Stomach smooth muscle (tissue), 2 donors: ENCODE data around the gene CATSPER2.
"Not testable (repeated sequence)": the region's sequence is repeated elsewhere in the genome, so short reads cannot be mapped to it uniquely, and the experiment has no call there.

Source experiments
- H3K27ac ChIP-seq: one replicate; pipeline ENCODE4 v1.7.0; 2013; ENCODE audit warnings: mild to moderate bottlenecking, low read length, inconsistent platforms
- H3K27me3 ChIP-seq, 2 donors: one replicate each; pipeline ENCODE4 v1.7.0; 2013; ENCODE audit warnings: low read length in 2 of 2; ENCODE audit not compliant: insufficient read depth in 2 of 2, control insufficient read depth in 1 of 2
- H3K36me3 ChIP-seq, 2 donors: one replicate each; pipeline ENCODE4 v1.7.0; 2013; ENCODE audit warnings: low read length in 2 of 2; ENCODE audit not compliant: control insufficient read depth in 2 of 2, insufficient read depth in 2 of 2
- H3K4me1 ChIP-seq: one replicate; pipeline ENCODE4 v1.7.0; 2013; ENCODE audit warnings: low read length; ENCODE audit not compliant: control insufficient read depth, insufficient read depth
- H3K4me3 ChIP-seq, 2 donors: one replicate each; pipeline ENCODE4 v1.7.0; 2013; ENCODE audit warnings: low read length in 2 of 2
- H3K9ac ChIP-seq, 2 donors: one replicate each; pipeline ENCODE4 v1.7.0; 2013; ENCODE audit warnings: low read length in 2 of 2, mild to moderate bottlenecking in 1 of 2
- H3K9me3 ChIP-seq, 2 donors: one replicate each; pipeline ENCODE4 v1.7.0; 2013; ENCODE audit warnings: low read length in 2 of 2; ENCODE audit not compliant: control insufficient read depth in 2 of 2
- donor health status: healthy.
- donor health status: Pancreatic carcinoma.

CATSPER2 gene

GRCh38 chr15:43592841-43593240 is 55.8 kb downstream of the CATSPER2 start:
- not testable (repeated sequence) for H3K36me3 ChIP-seq, H3K27me3 ChIP-seq, H3K4me1 ChIP-seq, H3K4me3 ChIP-seq, H3K27ac ChIP-seq, H3K9ac ChIP-seq, H3K9me3 ChIP-seq

- not testable (repeated sequence) for H3K36me3 ChIP-seq, H3K4me3 ChIP-seq, H3K27ac ChIP-seq, H3K9ac ChIP-seq, H3K4me1 ChIP-seq, H3K27me3 ChIP-seq, H3K9me3 ChIP-seq
These were observed 58.7 kb downstream of the CATSPER2 start, which contains the start of gene PPIP5K1 for GRCh38 chr15:43589778-43590466. TSS of gene PPIP5K1 (minus strand) at chr15:43590208. CDS start at chr15:43584504, 5,704 bp downstream.
